ENCODE results near the gene CDC16.
A peak's percentile ranks its signal among the peaks of the same experiment; 100 is the strongest.
"Not testable (repeated sequence)": the region's sequence is repeated elsewhere in the genome, so short reads cannot be mapped to it uniquely, and the experiment has no call there.

CDC16 gene, protein sequence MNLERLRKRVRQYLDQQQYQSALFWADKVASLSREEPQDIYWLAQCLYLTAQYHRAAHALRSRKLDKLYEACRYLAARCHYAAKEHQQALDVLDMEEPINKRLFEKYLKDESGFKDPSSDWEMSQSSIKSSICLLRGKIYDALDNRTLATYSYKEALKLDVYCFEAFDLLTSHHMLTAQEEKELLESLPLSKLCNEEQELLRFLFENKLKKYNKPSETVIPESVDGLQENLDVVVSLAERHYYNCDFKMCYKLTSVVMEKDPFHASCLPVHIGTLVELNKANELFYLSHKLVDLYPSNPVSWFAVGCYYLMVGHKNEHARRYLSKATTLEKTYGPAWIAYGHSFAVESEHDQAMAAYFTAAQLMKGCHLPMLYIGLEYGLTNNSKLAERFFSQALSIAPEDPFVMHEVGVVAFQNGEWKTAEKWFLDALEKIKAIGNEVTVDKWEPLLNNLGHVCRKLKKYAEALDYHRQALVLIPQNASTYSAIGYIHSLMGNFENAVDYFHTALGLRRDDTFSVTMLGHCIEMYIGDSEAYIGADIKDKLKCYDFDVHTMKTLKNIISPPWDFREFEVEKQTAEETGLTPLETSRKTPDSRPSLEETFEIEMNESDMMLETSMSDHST

DNA sequence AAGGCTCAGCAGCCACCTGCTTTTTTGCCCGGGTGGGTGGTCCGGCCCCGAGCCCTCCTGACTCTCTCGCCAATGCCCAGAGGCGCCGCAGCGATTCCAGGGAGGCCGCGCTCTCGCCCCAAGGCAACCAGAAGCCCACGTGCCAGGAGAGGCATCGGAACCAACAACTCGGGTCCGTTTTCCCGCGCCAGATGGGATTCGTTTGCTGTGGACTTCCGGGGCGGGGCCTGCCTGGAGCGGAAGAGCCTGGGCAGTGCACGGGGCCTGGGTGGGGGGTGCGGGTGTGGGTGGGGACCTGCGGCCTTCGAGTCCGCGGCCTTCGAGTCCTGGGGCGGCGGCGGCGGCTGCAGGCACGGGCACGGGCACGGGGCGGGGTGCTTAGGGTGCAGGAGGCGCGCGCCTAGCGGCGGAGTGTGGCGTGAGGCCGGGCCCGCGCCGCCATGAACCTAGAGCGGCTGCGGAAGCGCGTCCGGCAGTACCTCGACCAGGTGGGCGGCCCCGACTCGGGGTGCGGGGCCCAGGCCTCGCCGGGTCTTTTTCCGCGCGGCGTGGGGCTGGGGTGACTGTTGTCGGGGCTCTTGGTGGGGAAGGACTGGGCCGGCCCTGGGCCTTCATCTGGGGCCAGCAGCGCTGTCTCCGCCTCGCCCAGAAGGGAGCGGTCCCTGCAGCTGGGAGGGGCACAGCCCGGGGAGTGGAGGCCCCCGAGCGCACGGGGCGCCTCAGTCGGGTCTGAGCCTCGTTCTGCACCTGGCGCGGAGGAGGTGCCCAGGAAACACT lies at the start of gene CDC16:
Gene CDC16 (plus strand): TSS at position 253 of the 777 bp plus-strand sequence. CDS start 188 bp downstream, at position 441.
- DNase-seq, result peak; percentile 94

DNA sequence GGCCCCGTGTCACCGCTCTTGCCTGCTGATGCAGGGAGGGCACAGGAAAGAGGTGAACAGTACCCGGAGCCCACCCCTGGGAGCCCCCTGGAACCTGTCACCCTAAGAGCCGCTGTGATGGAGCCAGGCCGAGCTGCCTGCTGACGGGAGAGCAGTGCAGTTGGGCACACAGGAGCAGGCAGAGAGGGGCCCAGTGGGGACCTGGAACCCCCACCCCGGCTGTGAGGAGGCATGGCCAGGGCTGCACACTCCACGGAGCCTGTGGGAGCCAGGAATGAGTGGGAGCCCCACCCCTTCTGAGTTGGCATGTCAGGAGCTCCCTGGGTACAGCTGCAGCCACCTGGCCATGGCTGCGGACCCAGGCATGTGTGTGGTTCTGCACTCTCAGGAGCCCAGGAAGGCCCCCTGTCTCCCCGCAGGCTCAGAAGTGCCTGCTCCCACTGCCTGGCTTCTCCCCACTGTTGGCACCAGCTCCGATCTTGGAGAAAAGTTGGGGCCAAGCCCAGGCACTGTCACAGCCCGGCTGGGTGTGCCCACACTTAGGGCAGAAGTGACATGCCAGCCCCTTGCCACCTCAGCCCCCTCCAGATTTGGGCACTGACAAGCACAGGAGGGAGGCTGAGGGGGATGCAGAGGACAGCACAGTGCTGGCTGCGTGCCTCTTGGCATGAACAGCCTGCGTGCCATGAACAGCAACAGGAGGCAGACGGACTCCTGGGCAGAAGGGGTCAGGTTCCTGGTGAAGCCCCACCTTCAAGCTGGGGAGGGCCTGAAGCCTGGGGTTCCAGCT lies 49.3 kb upstream of the CDC16 start:
- no peak for DNase-seq

DNA sequence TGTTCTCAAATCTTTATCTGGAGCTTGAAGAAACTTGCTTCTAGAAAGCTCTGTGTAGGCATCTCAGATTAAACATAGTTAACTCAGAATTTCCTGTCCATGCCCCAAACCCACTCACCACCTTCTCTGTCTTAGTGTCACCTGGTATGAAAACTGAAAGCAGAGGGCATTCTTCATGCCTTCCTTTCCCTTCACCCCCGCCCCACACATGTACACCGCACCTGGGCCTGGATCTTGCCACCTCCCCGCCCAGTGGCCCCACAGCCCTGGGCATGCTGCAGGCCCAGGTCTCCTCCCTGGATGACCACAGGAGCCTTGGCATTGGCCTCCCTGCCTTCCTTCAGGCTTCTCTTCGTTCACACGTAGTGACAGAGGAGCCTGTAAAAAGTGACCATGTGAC lies 39.8 kb upstream of the CDC16 start:
- no peak for DNase-seq

DNA sequence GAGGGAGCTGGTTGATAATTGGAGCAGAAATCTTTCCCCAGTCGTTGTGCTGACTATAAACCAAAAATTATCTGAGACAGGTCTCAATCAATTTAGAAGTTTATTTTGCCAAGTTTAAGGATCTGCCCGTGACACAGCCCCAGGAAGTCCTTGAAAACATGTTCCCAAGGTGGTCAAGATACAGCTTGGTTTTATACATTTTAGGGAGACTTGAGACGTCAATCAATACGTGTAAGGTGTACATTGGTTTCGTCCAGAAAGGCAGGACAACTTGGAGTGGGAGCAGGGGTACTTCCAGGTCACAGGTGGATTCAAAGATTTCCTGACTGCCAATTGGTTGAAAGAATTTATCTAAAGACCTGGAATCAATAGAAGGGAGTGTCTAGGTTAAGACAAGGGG lies 38.1 kb upstream of the CDC16 start:
- DNase-seq, result no peak

DNA sequence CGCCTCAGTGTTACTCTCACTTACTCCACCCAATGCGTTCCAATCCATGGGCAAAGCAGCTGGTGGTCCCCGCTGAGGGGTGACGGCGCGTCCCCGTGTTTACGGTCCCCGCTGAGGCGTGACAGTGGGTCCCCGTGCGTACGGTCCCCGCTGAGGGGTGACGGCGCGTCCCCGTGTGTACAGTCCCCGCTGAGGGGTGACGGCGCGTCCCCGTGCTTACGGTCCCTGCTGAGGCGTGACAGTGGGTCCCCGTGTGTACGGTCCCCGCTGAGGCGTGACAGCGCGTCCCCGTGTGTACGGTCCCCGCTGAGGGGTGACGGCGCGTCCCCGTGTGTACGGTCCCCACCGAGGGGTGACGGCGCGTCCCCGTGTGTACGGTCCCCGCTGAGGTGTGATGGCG lies 36.1 kb upstream of the CDC16 start:
- DNase-seq, result no peak

DNA sequence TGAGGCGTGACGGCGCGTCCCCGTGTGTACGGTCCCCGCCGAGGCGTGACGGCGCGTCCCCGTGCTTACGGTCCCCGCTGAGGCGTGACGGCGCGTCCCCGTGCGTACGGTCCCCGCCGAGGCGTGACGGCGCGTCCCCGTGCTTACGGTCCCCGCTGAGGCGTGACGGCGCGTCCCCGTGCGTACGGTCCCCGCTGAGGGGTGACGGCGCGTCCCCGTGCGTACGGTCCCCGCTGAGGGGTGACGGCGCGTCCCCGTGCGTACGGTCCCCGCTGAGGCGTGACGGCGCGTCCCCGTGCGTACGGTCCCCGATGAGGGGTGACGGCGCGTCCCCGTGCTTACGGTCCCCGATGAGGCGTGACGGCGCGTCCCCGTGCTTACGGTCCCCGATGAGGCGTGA lies 35.2 kb upstream of the CDC16 start:
- DNase-seq, result not testable (repeated sequence)

DNA sequence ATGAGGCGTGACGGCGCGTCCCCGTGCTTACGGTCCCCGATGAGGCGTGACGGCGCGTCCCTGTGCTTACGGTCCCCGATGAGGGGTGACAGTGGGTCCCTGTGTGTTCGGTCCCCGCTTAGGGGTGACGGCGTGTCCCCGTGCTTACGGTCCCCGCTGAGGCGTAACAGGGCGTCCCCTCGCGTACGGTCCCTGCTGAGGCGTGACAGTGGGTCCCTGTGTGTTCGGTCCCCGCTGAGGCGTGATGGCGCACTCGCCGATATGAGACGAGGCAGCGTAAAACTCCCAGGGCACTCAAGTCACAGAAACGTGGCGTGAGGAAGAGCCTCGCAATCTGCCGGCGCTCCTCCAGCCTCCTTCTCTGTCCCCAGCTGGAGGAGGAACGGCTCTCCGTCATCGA lies 34.7 kb upstream of the CDC16 start:
- DNase-seq, result no peak

DNA sequence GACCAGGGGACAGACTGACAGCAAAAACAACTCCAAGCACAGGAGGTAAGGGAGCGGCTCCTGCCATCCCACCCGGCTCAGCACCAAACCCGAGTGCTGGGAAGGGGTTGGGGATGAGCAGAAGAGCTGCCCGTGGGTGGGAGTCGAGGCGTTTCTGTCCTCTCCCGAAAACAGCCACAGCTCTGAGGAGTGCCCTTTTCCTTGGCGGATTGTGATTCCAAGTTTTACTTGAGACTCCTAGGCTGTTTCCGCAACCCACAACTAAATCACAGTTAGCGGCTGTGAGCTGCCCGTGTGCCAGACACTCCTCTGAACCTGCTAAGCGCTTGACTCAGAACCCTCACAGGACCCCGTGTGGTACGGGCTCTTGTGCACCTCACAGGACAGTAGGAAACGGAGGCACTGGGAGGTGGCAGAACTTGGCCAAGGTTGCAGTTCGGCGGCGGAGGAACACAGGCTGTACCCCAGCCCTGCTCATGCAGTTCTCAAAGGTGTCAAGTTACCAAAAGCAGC lies 34.2 kb upstream of the CDC16 start:
- no peak for DNase-seq

DNA sequence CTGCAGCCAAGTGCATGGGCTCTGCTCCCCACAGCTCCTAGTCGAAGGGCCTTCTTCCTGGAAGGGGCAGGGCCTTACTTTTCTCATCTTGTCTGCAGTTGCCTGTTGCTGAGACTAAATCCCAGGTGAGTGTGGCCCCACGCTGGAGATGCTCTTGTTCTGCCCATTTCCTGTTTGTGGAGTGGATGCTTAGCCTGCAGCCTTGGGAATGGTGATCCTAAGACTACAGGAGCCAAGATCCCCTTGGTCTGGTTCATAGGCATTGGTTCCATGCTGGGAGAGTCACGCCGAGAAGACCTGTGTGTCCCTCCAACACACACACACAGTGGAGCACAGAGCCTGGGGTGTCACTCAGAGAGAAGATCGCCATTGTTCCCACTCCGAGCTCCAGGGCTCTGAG lies 32.1 kb upstream of the CDC16 start:
- DNase-seq, result no peak

DNA sequence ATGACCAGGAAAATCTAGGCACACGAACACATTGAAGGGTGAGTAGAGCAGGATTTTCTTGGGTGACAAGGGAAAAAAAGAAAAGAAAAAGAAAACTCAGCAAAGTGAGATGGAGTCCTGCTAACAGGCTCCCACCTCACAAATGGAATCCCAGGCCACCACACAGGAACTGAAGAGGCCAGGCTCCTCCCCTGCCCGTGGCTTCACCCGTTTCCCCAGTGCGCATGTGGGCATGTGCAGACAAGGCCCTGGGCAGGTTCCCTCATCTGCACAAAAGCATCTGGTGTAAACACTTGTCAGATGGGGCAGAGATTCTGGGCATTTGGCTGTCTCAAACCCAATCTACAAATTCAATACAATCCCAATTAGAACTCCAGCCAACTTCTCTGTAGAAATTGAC lies 31.2 kb upstream of the CDC16 start:
- no peak for DNase-seq

DNA sequence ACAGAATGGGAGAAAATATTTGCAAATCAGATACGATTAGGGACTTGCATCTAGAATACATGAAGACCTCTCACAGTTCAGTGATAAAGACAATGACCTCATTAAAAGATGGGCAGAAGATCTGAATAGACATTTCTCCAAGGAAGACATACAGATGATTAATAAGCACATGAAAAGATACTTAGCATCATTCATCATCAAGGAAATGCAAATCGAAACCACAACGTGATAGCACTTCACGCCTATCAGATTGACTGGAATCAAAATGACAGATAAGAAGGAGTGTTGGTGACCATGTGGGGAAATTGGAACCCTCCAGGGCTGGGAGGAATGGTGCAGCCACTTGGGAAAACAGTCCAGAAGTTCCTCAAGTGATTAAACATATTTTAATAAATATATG lies 29.8 kb upstream of the CDC16 start:
- DNase-seq, result no peak

DNA sequence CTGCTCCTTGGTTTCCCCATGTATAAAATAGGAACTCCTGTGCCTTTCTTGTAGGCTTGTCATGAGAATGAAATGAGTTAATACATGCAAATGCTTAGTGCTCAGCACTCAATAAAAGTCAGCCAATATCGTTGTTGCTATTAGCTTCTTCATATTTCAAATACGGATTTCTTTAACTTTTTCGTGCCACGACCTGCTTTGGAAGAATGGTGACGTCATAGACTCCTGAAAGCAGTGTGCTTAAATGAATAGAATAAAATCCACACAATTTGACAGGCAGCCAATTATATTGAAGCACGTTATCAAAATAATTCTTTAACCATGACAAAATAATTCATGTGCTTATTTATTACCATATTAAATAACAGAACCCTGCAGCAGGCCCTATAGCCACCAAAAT lies 26.6 kb upstream of the CDC16 start:
- no peak for DNase-seq

DNA sequence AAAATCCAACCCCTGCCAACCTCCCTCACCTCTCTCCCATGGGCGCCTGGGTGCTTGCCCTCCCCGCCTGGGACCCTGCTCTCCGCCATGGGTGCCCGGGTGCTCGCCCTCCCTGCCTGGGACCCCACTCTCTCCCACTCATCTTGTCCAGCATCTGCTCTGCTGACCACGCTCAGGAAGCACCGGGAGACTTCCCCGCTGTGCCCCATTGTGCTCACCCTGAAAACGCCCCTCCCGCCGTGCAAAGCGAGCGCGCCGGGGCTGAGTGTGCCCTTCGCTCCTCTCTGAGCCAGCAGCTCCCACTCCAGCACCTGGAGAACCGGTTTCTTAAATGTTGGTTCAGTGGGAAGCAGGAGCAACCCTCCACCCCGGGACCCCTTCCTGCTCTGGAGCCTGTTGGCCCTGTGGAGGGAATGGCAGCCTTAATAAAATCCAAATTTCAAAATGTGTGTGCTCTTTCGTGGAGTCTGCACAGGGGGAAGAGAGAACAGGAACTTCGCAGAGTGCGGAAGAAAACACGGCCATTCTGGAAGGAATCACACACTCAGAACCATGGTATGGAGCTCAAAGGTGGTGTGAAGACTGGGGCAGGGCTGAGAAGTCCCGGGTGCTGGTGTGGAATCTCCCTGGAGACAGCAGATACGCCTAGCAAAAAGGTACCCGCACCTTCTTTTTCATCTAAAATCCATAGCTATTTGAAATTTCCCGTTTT lies 23.1 kb upstream of the CDC16 start:
- no peak for DNase-seq

DNA sequence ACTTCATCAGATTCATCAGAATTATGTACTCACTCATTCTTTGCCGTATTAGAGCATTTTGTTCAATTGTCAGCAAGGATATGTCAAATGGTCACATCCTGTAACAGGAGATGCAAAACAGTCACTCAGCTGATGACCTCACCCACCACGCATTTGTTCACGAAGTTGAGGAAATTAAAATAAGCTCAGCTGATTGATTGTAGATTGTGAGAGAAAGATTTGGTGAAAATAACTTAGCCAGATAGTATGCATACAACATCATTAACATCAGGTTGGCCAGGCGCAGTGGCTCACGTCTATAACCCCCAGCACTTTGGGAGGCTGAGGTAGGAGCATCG lies 22.6 kb upstream of the CDC16 start:
- no peak for DNase-seq

DNA sequence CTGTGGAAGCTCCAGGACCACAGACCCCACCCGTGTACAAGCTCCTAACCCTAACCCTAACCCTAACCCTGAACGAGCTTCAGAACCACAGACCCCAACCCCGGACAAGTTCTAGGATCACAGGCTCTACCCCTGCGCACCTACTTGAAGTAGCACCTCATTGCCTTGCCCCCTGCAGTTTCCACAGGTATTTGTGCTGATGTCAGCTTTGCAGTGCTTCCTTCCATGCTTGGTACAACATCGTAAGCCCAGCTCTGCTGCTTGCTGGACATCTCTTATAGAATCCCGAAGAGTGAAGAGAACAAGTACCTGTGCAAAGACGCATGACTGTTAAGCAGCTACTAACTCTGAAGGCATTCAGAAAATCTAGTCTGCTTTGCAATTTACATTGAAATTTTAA lies 20.7 kb upstream of the CDC16 start:
- no peak for DNase-seq

DNA sequence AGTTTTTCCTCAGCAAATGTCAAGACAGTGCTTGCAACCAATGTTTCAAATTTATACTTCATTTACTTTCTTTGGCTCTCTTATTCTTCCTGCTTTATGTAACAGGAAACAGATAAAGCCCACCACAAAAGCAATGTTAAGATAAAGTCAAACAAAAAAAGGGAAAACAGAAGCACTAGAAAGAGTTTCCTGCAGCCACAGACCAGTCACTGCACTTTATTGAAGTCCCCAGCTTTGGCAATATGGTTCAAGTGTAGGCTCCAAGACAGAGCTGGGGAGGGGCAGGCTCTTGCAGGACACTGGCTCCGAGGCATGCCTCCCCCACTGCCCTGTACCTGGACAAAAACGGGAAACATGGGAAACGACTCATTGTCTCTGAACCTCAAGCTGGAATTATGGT lies 15.3 kb upstream of the CDC16 start:
- no peak for DNase-seq

DNA sequence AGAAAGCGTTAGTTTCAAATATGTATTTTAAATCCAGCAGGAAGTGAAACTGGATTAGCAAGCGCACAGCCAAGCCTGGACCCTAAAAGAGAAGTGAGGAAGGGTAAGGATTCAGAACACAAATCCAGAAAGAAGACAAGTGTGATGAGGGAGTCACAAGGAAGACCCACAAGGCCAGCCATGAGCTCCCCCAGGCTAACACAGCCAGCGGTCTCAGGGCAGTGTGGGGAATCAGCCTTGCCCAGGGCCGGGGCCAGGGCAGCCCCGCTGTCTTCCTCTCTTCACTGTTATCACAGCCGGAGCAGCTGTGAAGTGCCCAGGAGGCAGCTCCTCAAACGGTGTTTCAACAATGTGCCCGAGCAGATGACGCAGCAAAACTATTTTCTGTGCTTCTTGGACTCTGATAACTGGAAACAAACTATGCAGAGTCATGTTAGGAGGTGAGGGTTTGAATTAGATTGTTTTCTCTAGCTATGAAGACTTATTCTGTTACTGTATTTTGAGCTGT lies 12.2 kb upstream of the CDC16 start:
- DNase-seq, result peak; percentile 88

DNA sequence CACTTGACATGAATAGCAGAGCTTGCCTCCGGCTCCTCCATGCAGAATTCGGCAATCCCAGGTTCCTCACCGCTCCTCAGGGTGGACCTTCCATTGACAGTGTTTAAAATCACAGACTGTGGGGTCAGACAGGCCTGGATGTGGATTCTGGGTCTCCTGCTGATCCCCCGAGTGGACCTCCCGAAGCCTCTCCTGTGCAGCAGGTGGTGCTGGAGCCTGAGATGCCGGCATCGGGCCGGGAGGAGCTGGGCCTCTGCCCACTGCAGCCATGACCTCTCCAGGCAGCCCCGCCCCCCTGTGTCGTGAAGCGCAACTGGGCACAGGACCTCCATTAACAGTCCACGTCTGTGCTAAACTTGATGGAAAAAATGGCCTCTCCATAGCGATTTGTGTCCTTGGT lies 10.5 kb upstream of the CDC16 start:
- DNase-seq, result no peak

DNA sequence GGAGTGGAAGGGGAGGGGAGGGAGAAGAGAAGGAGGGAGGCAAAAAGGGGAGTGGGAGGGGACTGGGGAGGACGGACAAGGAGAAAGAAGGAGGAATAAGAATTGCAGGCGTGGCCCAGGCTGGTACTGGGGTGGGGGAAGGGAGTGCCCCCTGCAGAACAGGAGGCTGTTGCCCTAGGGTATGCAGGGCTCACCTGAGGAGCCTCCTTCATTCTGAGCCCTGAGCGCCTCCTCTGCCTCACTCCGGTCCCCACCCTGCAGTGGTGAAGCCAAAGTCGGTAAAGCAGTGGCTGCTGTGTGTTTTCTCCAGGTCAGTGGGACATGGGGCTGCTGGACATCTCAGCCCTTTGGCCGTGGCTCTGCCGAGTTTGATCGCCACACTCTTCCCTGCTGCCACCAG lies 9.1 kb upstream of the CDC16 start:
- DNase-seq, result no peak

DNA sequence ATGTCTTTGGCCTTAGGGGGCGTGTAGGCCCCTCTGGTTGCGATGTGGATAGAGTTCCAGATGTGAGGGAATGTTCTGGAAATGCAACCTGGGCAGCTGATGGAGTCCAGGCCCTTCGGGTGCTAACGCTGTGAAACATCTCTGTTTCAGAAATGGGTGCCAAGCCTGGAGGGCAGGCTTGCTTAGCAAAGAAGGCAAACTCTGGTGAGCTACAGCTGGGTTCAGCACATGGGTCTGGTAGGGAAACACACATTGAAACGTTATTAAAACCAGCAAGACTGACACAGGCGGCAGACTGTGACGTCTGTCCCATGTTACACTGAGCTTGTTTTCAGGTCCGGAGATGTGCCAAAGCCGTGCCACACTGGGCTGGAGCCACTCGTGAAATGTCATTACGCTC lies 8.6 kb upstream of the CDC16 start:
- no peak for DNase-seq

DNA sequence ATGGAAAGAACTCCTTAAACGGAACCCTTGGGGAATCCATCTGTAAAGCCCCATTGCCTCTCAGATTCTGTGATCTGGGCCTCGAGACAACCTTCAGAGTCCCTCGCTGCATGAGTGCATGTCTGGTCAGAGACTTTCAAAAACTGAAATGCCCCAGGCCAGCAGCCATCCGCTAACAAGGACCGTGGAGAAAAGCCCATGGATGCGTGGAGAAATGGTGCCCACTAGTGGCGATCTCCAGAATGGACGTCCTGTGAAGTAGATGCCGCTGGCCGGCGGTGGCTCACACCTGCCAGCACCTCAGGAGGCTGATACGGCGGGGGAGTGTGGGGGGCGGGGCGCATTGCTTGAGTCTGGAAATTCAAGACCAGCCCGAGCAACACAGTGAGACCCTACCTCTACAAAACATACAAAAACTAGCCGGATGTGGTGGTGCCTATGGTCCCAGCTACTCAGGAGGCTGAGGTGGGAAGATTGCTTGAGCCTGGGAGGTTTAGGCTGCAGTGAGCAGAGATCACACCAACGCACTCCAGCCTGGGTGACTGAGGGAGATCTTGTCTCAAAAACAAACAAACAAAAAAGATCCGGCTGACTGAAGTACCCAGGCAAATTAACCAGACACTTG lies 7.9 kb upstream of the CDC16 start:
- DNase-seq, result peak; percentile 90

DNA sequence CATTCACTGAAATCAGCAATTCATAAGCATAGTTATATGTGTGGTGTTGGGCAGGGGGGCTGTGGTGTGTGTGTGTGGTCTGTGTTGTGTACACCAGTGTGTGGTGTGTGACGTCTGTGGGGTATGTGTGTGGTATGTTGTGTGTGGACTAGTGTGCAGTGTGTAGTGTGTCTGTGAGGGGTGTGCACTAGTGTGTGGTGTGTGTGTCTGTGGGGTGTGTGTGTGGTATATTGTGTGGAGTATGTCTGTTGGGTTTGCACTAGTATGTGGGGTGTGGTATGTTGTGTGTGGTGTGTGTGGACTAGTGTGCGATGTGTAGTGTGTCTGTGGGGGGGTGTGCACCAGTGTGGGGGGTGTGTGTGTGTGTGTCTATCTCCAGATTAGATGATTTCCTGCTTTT lies 7.2 kb upstream of the CDC16 start:
- no peak for DNase-seq
